HepG2 (cell line): ENCODE data around the gene NOL4L. TPM values are rescaled to one million over a fixed set of nuclear protein-coding genes. Genes with fewer than 3 reads are reported as not detected.

ENCODE experiments used
- CC2D1A ChIP-seq: sonication (generic); formaldehyde crosslinking; IDR thresholded peaks from 2 replicates; pipeline ENCODE4 v1.8.1; 2023; ENCODE audit warnings: mild to moderate bottlenecking, missing genetic modification reagents
- KDM5A ChIP-seq: fragments of 200-600 bp; sonication (generic); IDR thresholded peaks from 2 replicates; pipeline ENCODE4 v1.7.0; 2018; ENCODE audit warnings: antibody characterized with exemption, mild to moderate bottlenecking, low read length, borderline replicate concordance
- MEF2D ChIP-seq: sonication (generic); formaldehyde crosslinking; IDR thresholded peaks from 2 replicates; pipeline ENCODE4 v1.5.1; 2020; ENCODE audit warnings: mild to moderate bottlenecking, missing genetic modification reagents
- PPARG ChIP-seq: conservative IDR thresholded peaks from 2 replicates; pipeline ENCODE4 v1.6.1; 2016; ENCODE audit warnings: missing biosample characterization, missing genetic modification reagents
- RELA ChIP-seq: sonication (generic); formaldehyde crosslinking; IDR thresholded peaks from 2 replicates; pipeline ENCODE4 v1.4.0; 2020; ENCODE audit warnings: missing genetic modification reagents
- SIN3A ChIP-seq: IDR thresholded peaks from 2 replicates; pipeline ENCODE4 v1.6.1; 2011; ENCODE audit warnings: low read depth, mild to moderate bottlenecking, control low read depth, low read length, borderline replicate concordance
- SMYD3 ChIP-seq: sonication (generic); formaldehyde crosslinking; IDR thresholded peaks from 2 replicates; pipeline ENCODE4 v1.8.1; 2023; ENCODE audit warnings: mild to moderate bottlenecking, missing genetic modification reagents
- SOX6 ChIP-seq, 2 experiments: fragments of 450-650 bp in 1 of 2; sonication (generic) in 1 of 2; formaldehyde crosslinking in 1 of 2; IDR thresholded peaks; 2 replicates each; pipeline versions ENCODE4 v1.4.0 to v1.6.1; 2017 to 2020; ENCODE audit warnings: antibody characterized with exemption in 1 of 2, mild to moderate bottlenecking in 1 of 2, missing genetic modification reagents in 1 of 2
- SPEN ChIP-seq: sonication (generic); formaldehyde crosslinking; IDR thresholded peaks from 2 replicates; pipeline ENCODE4 v1.5.1; 2020; ENCODE audit warnings: low read depth, mild to moderate bottlenecking, missing genetic modification reagents
- SRY ChIP-seq: sonication (generic); formaldehyde crosslinking; IDR thresholded peaks from 2 replicates; pipeline ENCODE4 v1.8.0; 2022; ENCODE audit warnings: mild to moderate bottlenecking, missing genetic modification reagents
- STAT5B ChIP-seq: sonication (generic); formaldehyde crosslinking; IDR thresholded peaks from 2 replicates; pipeline ENCODE4 v1.4.0; 2020; ENCODE audit warnings: missing genetic modification reagents
- ZNF530 ChIP-seq: sonication (generic); formaldehyde crosslinking; IDR thresholded peaks from 2 replicates; pipeline ENCODE4 v1.5.0; 2020; ENCODE audit warnings: low read depth, mild to moderate bottlenecking, missing genetic modification reagents
- ZNF567 ChIP-seq: sonication (generic); formaldehyde crosslinking; IDR thresholded peaks from 2 replicates; pipeline ENCODE4 v1.8.1; 2023; ENCODE audit warnings: mild to moderate bottlenecking, missing genetic modification reagents, borderline replicate concordance
- ZNF75D ChIP-seq: sonication (generic); formaldehyde crosslinking; IDR thresholded peaks from 2 replicates; pipeline ENCODE4 v1.8.1; 2023; ENCODE audit warnings: missing genetic modification reagents, mild to moderate bottlenecking, borderline replicate concordance
- ZNF879 ChIP-seq: sonication (generic); formaldehyde crosslinking; IDR thresholded peaks from 2 replicates; pipeline ENCODE4 v1.8.1; 2023; ENCODE audit warnings: missing genetic modification reagents
- ZNF883 ChIP-seq: sonication (generic); formaldehyde crosslinking; IDR thresholded peaks from 2 replicates; pipeline ENCODE4 v1.5.1; 2020; ENCODE audit warnings: mild to moderate bottlenecking, missing genetic modification reagents; ENCODE audit errors: not compliant biosample characterization
- polyA plus RNA-seq, 8 experiments: library from polyadenylated mRNA; depleted of rRNA in 3 of 8; stranded (reverse) in 7 of 8; unstranded in 1 of 8; fragments of >200 nt; fragmentation: Illumina TruSeq in 4 of 8; extraction: Trizol in 4 of 8; gene quantifications; 2 replicates each; pipeline versions ENCODE4 v1.2.1 to v1.2.3, GENCODE V29; 2011 to 2016; ENCODE audit warnings: low read depth in 4 of 8, missing spikeins in 1 of 8, mixed read lengths in 1 of 8; ENCODE audit not compliant: insufficient read depth in 1 of 8
- total RNA-seq, 5 experiments: library from RNA; depleted of rRNA; stranded (reverse); fragments of >200 nt; fragmentation: Illumina TruSeq; extraction: Trizol; gene quantifications; 2 replicates each; pipeline ENCODE4 v1.2.3, GENCODE V29; 2016; ENCODE audit warnings: low read depth in 1 of 5
- TF ChIP-seq, protein P1 (sequence below): sonication (generic); formaldehyde crosslinking; IDR thresholded peaks from 2 replicates; pipeline ENCODE4 v1.4.0; 2020; ENCODE audit warnings: mild to moderate bottlenecking, missing genetic modification reagents
- TF ChIP-seq, protein P2 (sequence below): sonication (generic); formaldehyde crosslinking; IDR thresholded peaks from 2 replicates; pipeline ENCODE4 v1.4.0; 2020; ENCODE audit warnings: mild to moderate bottlenecking, missing genetic modification reagents
- TF ChIP-seq, protein P3 (sequence below): sonication (generic); formaldehyde crosslinking; IDR thresholded peaks from 2 replicates; pipeline ENCODE4 v1.8.1; 2023; ENCODE audit warnings: mild to moderate bottlenecking, missing genetic modification reagents, borderline replicate concordance
- TF ChIP-seq, protein P4 (sequence below): sonication (generic); formaldehyde crosslinking; IDR thresholded peaks from 2 replicates; pipeline ENCODE4 v1.5.0; 2020; ENCODE audit warnings: missing genetic modification reagents, mild to moderate bottlenecking, borderline replicate concordance

The NOL4L gene
- total and polyA plus RNA-seq, 2 of the 13 experiments (the other 11 are each of a cell fraction or from before 2014, with no cell fraction given) = 16.6 to 35.4 TPM

DNA sequence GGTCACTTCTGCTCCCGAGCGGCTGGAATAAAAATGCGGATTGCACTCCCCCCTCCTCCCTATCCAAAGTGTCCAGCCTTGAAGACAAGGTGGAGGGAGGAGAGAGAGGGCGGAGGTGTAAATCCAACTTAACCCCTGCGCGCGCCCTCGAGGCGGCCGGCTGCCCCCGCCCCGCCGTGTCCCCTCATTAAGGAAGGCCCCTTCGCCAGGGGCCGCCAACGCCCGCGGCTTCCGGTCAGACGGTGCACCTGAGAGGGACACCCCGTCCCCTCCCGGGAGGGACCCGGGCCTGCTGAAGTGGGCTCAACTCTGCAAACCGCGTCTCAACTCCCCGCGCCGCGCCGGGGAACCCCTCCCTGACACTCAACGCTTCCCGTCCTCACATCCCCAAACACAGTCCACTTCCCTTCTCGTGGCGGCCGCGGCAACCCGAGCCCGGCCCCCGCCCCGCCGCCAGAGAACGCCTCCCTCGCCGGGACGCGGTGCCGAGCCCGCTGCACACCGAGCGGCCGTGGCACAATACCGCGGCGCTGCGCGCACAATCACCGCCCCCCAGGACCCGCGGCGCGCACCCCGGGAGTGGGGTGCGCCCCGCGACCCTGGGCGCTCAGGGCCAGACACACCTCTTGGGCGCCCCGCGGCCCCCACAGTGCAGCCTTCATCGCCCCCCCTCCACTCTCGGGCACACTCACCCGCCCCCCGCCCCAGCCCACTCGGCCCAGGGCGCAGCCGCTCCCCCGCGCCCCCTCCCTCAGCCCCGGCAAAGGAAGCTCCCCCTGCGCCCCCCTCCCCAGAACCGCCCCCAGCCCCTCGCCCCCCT lies 102.5 kb downstream of the NOL4L start (continued):
- TF ChIP-seq, protein P1, sequence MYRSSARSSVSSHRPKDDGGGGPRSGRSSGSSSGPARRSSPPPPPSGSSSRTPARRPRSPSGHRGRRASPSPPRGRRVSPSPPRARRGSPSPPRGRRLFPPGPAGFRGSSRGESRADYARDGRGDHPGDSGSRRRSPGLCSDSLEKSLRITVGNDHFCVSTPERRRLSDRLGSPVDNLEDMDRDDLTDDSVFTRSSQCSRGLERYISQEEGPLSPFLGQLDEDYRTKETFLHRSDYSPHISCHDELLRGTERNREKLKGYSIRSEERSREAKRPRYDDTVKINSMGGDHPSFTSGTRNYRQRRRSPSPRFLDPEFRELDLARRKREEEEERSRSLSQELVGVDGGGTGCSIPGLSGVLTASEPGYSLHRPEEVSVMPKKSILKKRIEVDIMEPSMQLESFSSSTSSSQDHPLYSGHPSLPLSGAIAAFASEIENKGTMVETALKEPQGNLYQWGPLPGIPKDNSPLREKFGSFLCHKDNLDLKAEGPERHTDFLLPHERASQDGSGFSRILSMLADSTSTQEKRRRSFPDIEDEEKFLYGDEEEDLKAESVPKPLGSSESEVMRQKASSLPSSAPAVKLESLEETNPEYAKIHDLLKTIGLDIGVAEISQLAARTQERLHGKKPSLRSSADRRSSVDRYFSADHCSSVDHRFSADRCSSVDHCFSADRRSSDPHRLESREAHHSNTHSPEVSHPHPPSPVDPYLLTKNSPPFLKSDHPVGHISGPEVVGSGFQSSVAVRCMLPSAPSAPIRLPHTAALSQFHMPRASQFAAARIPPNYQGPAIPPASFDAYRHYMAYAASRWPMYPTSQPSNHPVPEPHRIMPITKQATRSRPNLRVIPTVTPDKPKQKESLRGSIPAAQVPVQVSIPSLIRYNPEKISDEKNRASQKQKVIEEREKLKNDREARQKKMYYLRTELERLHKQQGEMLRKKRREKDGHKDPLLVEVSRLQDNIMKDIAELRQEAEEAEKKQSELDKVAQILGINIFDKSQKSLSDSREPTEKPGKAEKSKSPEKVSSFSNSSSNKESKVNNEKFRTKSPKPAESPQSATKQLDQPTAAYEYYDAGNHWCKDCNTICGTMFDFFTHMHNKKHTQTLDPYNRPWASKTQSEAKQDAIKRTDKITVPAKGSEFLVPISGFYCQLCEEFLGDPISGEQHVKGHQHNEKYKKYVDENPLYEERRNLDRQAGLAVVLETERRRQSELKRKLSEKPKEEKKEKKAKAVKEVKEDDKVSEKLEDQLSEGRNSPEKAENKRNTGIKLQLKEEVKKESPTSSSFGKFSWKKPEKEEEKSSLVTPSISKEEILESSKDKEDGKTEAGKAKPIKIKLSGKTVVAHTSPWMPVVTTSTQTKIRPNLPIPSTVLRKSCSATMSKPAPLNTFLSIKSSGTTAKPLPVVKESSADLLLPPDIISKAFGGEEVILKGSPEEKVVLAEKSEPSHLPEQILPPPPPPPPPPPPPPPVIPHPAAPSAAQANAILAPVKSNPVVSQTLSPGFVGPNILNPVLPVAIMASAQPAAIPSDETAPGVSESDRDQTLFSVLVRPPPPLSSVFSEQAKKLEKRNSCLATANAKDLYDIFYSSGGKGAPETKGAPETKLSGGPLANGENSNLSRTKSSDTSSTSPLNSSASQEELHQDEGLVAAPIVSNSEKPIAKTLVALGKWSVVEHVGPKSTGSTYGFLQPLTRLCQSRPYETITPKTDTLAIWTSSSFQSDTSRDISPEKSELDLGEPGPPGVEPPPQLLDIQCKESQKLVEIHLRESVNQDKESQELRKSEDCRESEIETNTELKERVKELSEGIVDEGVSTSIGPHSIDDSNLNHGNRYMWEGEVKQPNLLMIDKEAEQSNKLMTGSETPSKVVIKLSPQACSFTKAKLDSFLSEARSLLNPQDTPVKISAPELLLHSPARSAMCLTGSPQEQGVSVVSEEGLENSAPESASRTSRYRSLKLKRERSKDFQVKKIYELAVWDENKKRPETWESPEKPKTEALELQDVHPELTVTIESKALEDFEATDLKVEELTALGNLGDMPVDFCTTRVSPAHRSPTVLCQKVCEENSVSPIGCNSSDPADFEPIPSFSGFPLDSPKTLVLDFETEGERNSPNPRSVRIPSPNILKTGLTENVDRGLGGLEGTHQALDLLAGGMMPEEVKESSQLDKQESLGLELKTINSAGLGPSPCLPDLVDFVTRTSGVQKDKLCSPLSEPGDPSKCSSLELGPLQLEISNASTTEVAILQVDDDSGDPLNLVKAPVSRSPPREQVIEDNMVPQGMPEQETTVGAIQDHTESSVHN (CRISPR knock-in tag) = no peak
- no peak; the same call in 1 of the 2 replicates for TF ChIP-seq SIN3A
- TF ChIP-seq ZNF75D (CRISPR knock-in tag) = no peak
- no peak for TF ChIP-seq ZNF879
- TF ChIP-seq ZNF567 (CRISPR knock-in tag) = no peak
- TF ChIP-seq KDM5A = peak; percentile 44; the same call in 1 of the 2 replicates
- no peak for TF ChIP-seq ZNF530 (CRISPR knock-in tag)
- TF ChIP-seq CC2D1A (CRISPR knock-in tag) = no peak
- TF ChIP-seq SPEN (CRISPR knock-in tag) = peak; percentile 75
- TF ChIP-seq ZNF883 (CRISPR knock-in tag) = peak; percentile 47
- no peak for TF ChIP-seq PPARG (CRISPR knock-in tag)
- TF ChIP-seq SOX6 (IDR thresholded peaks at IDR 0.05) = no peak
- TF ChIP-seq SOX6 (CRISPR knock-in tag; IDR thresholded peaks at IDR 0.05) = no peak
- TF ChIP-seq SMYD3 (CRISPR knock-in tag) = no peak
- TF ChIP-seq RELA (CRISPR knock-in tag) = no peak
- TF ChIP-seq MEF2D (CRISPR knock-in tag) = no peak
- no peak for TF ChIP-seq STAT5B (CRISPR knock-in tag)
- TF ChIP-seq, protein P2, sequence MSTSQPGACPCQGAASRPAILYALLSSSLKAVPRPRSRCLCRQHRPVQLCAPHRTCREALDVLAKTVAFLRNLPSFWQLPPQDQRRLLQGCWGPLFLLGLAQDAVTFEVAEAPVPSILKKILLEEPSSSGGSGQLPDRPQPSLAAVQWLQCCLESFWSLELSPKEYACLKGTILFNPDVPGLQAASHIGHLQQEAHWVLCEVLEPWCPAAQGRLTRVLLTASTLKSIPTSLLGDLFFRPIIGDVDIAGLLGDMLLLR (CRISPR knock-in tag) = peak; percentile 82
- TF ChIP-seq SRY (CRISPR knock-in tag) = peak; percentile 59; the same call in 1 of the 2 replicates
- TF ChIP-seq, protein P3, sequence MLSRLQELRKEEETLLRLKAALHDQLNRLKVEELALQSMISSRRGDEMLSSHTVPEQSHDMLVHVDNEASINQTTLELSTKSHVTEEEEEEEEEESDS (CRISPR knock-in tag) = peak; percentile 35; the same call in 1 of the 2 replicates
- TF ChIP-seq, protein P4, sequence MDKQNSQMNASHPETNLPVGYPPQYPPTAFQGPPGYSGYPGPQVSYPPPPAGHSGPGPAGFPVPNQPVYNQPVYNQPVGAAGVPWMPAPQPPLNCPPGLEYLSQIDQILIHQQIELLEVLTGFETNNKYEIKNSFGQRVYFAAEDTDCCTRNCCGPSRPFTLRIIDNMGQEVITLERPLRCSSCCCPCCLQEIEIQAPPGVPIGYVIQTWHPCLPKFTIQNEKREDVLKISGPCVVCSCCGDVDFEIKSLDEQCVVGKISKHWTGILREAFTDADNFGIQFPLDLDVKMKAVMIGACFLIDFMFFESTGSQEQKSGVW (CRISPR knock-in tag) = no peak
